HAP-1 (cell line): ENCODE measurements around the gene MYH3.

ENCODE experiments used
- DNase-seq, 2 experiments: peaks; one replicate each; pipeline ENCODE4 v3.0.0-alpha.2; 2016 to 2020; ENCODE audit warnings: low spot score in 2 of 2
- H3K27me3 ChIP-seq: fragments of 250-450 bp; sonication (Bioruptor Pico); 2 replicates; pipeline ENCODE4 v1.5.1; 2020; ENCODE audit warnings: low read depth, mild to moderate bottlenecking, moderate library complexity
- H3K36me3 ChIP-seq: fragments of 250-450 bp; sonication (Bioruptor Pico); replicated peaks from 2 replicates; pipeline ENCODE4 v1.5.1; 2020; ENCODE audit warnings: mild to moderate bottlenecking
- H3K4me1 ChIP-seq: fragments of 250-450 bp; sonication (Bioruptor Pico); 2 replicates; pipeline ENCODE4 v1.5.1; 2020; ENCODE audit warnings: mild to moderate bottlenecking
- H3K4me3 ChIP-seq: fragments of 250-450 bp; sonication (Bioruptor Pico); 2 replicates; pipeline ENCODE4 v1.5.1; 2020; ENCODE audit warnings: mild to moderate bottlenecking, moderate library complexity
- H3K9me3 ChIP-seq: fragments of 250-450 bp; sonication (Bioruptor Pico); 2 replicates; pipeline ENCODE4 v1.5.1; 2020; ENCODE audit warnings: mild to moderate bottlenecking, moderate library complexity
- in situ Hi-C: fragments of 300-500 bp; cut with MboI; formaldehyde crosslinking; loops from 3 replicates; pipeline ENCODE4 v1.14.3; 2020; ENCODE audit warnings: low sequenced_read_pairs, inconsistent platforms, mixed read lengths

MYH3 gene

DNA sequence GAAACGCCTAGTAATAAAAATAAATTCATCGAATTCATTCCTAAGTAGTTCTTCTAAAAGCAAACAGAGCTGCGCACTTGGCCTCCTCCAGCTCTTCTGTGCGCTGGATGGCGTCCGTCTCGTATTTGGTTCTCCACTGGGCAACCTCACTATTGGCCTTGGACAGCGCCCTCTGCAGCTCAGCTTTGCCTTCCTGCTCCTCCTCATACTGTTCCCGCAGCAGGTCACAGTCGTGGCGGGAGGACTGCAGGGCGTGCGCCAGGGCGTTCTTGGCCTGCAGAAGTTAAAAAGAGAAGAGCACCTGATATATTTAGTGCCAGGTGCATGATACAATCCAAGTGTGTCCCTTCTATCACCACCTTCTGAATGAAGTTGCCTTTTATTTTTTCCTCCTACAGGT is 21.8 kb downstream of the MYH3 start:
- no peak overlapping the region for H3K4me3 ChIP-seq
- no peaks in the 10 kb centered on the region for H3K27me3 ChIP-seq
- no peaks in the 10 kb centered on the region for H3K4me1 ChIP-seq
- DNase-seq = no peak
- no peaks in the 10 kb centered on the region for H3K9me3 ChIP-seq
- in situ Hi-C loops = no loop called here
- H3K36me3 ChIP-seq = no peaks in the 10 kb centered on the region

DNA sequence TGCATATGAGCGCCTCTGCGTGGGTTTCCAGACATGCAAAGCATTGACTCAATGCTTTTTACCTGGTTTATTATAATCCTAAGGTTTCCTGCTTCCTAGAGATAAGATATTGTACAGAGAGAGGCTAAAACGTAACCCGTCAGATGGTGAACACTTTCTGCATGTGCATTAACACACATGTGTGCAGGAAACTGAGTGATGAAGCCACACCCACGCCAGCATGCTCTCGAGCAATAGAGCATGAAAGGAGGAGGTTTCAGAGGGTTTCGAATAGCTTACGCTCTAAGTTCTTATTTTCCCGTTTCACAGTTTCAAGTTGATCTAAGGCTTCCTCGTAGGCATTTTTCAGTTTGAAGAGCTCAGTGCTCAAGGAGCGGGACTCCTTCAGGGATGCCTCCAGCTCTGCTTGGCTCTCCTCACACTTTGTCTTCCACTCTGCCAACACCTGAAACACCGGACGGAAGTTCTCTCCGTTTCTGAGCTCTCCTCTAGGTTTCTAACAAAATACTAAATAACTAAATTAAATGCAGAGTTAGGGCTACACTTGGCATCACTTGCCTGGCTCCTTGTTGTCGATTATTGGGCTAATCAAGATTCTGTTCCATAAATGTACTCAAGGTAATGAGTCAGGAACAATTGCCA is 23.2 kb downstream of the MYH3 start:
- in situ Hi-C loops = no loop called here
- H3K4me3 ChIP-seq = no peak overlapping the region
- no peaks in the 10 kb centered on the region for H3K36me3 ChIP-seq
- DNase-seq = no peak
- H3K27me3 ChIP-seq = no peaks in the 10 kb centered on the region
- no peaks in the 10 kb centered on the region for H3K4me1 ChIP-seq
- H3K9me3 ChIP-seq = no peaks in the 10 kb centered on the region

DNA sequence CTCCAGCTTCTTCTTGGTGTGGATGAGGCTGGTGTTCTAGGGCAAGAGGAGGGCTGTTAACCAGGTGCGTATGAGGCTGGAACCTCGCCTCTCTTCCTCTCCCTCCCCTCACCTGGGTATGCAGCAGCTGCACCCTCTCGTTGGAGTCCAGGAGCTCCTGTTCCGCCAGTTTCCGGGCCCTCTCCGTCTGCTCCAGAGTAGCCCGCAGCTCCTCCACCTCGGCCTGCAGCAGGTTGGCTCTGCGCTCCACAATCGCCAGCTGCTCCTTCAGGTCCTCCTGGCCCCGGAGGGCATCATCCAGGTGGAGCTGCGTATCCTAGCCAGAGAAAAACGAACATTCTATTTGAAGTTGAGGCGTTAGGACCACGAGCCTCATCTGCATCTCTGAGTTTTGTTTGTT is 25.4 kb downstream of the MYH3 start:
- Histone ChIP-seq H3K27me3 (no peaks in the 10 kb centered on the region), H3K36me3 (no peaks in the 10 kb centered on the region), H3K4me1 (no peaks in the 10 kb centered on the region), H3K9me3 (no peaks in the 10 kb centered on the region), H3K4me3 (no peak overlapping the region)
- in situ Hi-C loops = no loop called here
- no peak for DNase-seq

DNA sequence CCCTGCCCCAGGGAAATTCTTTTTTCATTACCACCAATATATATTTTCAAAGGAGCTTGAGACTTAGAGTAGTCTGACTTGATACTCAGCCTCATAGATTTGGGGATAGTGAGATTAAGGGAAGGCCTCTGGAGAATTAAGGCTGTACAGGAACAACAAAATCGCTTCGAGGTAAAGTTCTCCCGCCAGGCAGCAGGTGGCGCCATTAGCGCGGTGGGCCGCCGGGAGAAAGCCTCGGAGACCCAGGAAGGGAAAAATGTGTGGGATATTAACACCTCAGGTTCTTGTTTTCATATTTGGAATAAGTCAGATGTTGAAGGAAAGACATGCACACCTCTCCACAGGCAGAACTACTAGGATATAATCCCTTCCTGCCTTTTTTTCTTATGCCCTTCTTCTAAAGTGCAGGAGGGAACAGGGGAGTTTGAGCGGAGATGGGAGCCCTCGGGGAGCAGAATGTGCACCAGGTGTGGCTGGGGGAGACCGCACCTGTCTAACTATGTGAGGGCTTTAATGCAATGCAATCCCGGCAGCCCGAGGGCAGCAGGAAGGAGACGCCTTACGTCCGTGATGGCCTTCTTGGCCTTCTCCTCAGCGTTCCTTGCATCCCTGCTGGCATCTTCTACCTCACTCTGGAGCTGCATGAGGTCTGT is 25.9 kb downstream of the MYH3 start:
- Histone ChIP-seq H3K4me1 (no peaks in the 10 kb centered on the region), H3K27me3 (no peaks in the 10 kb centered on the region), H3K4me3 (no peak overlapping the region), H3K36me3 (no peaks in the 10 kb centered on the region), H3K9me3 (no peaks in the 10 kb centered on the region)
- DNase-seq = peak; percentile 30 to 70
- in situ Hi-C loops = no loop called here

DNA sequence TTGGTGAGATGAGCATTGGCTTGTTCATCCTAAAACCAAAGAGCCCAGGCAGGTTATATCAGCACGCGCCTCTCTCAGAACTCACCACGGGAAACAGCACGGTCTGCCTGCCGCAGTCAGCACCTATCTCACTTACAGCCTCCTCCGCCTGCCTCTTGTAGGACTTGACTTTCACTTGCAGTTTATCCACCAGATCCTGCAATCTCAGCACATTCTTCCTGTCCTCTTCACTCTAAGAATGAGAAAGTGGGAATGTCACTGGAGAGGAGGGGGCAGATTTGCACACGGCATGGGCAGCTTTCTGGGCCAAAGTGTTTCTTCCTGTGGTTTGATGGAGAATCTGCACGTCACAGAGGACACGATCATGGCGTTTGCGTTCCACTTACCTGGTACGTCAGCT is 27.4 kb downstream of the MYH3 start:
- in situ Hi-C loops = no loop called here

DNA sequence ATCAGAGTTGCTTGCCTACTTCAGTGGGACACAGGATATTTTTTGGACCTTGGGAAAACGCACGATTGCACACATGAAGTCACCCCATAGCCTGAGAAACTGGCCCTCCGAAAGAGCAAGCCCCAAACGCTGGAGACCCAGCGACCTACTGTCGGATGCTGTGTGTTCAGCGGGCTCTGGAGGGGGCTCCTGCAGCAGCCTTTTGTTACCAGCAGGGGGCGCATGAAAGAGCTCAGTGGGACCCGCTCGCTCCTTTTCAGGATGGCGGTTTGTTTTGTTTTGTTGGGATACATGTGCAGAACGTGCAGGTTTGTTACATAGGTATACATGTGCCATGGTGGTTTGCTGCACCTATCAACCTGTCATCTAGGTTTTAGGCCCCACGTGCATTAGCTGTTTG is 28.4 kb downstream of the MYH3 start:
- in situ Hi-C loops = no loop called here
- H3K36me3 ChIP-seq = no peaks in the 10 kb centered on the region
- DNase-seq = peak in 1 of 2 experiments; percentile 52
- H3K4me1 ChIP-seq = no peaks in the 10 kb centered on the region
- H3K27me3 ChIP-seq = no peaks in the 10 kb centered on the region
- H3K4me3 ChIP-seq = no peak overlapping the region
- no peaks in the 10 kb centered on the region for H3K9me3 ChIP-seq

More for the DNA sequence above, 27.4 kb downstream of the MYH3 start:
- H3K36me3 ChIP-seq = no peaks in the 10 kb centered on the region
- H3K27me3 ChIP-seq = no peaks in the 10 kb centered on the region
- H3K4me3 ChIP-seq = no peak overlapping the region
- H3K9me3 ChIP-seq = no peaks in the 10 kb centered on the region
- no peaks in the 10 kb centered on the region for H3K4me1 ChIP-seq
- no peak for DNase-seq

DNA sequence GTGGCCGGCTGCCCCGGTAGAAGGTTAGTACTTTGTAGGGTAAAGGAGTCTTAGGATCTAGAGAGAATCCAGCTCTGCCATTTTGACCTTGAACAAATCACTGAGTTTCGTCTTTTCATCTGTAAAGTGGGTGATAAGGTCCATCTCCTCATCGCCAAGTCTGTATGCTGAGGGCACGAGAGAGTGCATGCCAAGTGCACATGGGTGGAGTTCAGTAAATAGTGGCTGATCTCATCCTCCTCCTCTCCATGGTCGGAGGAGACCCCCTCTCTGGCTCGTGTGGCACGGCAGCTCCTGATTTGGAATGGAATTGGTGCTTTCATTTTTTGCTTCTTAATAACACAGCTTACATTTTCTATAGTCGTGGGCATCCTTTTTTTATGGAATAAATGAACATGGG is 30.7 kb downstream of the MYH3 start:
- in situ Hi-C loops = no loop called here
- DNase-seq = no peak
- no peaks in the 10 kb centered on the region for H3K9me3 ChIP-seq
- no peak overlapping the region for H3K4me3 ChIP-seq
- no peaks in the 10 kb centered on the region for H3K27me3 ChIP-seq
- H3K4me1 ChIP-seq = no peaks in the 10 kb centered on the region
- H3K36me3 ChIP-seq = no peaks in the 10 kb centered on the region

DNA sequence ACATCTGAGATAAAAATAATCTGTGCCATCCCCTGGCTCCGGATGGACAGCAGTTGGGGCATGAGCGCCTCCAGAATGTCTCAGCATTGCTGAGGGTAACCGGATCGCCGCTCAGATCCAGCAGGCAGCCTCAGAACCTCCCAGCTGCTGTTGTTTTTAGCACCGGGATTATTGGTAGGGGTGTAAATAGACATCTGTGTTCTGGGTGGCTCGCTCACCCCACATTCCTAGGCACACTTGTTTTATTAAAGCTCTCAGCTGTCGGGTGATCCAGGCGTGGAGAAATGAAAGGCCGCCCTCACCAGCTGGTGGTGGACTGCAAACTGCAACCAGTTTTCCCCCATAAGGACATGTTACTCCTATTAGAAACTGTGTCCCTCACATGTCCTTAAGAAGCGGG is 32.1 kb downstream of the MYH3 start:
- Histone ChIP-seq H3K4me1 (no peaks in the 10 kb centered on the region), H3K9me3 (no peaks in the 10 kb centered on the region), H3K36me3 (no peaks in the 10 kb centered on the region), H3K27me3 (no peaks in the 10 kb centered on the region), H3K4me3 (no peak overlapping the region)
- in situ Hi-C loops = no loop called here
- DNase-seq = no peak

DNA sequence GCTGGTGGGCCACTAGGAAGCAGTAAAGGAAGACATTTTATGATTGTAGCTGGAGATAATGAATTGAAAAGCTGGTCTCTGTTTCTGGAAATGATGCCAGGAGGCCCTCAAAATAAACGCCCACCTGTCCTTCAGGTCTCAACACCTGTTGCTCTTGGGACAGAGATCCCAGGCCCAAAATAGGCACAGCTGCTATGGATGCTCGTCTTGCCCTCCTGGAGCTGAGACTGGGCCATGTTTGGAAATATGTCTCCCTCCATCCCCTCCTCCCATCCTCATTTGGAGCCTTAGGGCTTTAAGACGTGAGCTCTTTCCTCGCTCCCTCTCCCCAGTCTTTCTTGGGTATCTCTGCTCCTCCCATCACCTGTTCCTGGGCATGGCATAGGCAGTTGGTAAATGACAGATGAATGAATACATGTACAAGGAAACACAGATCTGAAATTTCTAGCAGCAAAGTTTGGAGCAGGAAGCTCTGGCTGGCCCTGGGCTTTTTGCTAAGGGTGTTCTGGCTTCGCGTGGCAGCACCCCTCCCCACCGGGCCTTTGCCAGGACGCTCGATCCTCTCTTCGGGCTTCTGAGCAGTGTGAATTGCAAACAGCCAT is 33.3 kb downstream of the MYH3 start:
- H3K27me3 ChIP-seq = no peaks in the 10 kb centered on the region
- H3K9me3 ChIP-seq = no peaks in the 10 kb centered on the region
- DNase-seq = no peak
- no peaks in the 10 kb centered on the region for H3K4me1 ChIP-seq
- H3K4me3 ChIP-seq = no peak overlapping the region
- no peaks in the 10 kb centered on the region for H3K36me3 ChIP-seq
- in situ Hi-C loops = no loop called here

DNA sequence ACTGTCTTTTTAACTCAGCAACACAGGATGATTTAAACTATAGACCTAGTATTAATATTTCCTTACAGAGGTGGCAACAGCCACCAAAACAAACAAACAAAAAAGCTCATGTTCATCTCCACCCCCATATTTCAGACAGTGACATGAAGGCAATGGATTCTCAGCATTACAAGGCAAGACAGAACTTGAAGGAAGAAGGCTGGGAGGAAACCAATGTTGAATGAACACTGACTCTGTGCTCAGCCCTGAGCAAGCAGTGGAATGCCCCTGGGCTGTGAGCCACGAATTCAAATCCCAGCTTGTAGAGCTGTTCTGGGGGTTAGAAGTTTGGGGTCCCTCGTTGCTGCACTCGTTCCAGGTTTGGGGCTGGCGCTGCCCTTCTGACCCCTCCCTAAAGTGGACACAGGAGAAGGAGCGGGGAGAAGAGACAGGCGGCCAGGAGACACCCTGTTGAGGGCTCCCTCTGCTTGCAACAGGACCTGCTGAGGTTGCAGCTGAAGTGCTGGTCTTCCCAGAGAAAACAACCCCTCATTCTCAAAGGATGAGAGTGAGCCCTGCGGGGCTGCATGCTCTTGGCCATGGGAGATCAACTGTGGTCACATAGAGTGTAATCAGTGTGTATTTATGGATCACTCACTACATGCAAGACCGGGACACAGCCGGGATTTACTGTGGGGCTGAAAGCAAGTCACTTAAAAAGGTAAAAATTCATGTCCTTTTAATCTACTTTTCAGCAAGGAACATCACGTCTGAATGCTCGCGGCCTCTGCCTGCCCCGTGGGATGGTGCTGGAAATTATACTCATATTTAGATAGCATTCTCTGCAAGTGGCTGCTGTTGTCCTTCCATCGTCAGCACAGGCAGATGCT is 34.3 kb downstream of the MYH3 start:
- Histone ChIP-seq H3K36me3 (no peaks in the 10 kb centered on the region), H3K9me3 (no peaks in the 10 kb centered on the region), H3K27me3 (no peaks in the 10 kb centered on the region), H3K4me3 (no peak overlapping the region), H3K4me1 (no peaks in the 10 kb centered on the region)
- in situ Hi-C loops = no loop called here
- no peak for DNase-seq

DNA sequence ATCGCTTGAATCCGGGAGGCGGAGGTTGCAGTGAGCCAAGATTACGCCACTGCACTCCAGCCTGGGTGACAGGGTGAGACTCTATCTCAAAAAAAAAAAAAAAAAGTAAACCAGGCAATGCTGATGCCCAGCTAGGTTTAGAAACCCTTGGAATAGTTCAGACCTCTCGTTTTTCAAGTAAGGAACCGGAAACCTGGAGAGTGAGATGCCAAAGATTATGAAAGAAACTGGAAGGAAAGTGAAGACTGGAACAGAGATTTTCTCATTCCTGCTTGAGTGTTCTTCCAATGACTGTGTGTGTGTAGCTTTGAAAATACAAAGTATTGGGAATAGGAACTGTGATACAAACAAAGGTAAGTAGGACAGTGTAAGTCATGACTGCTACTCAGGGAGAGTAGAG is 35.7 kb downstream of the MYH3 start:
- Histone ChIP-seq H3K9me3 (no peaks in the 10 kb centered on the region), H3K4me3 (no peak overlapping the region), H3K27me3 (no peaks in the 10 kb centered on the region), H3K4me1 (no peaks in the 10 kb centered on the region), H3K36me3 (no peaks in the 10 kb centered on the region)
- no peak for DNase-seq
- in situ Hi-C loops = no loop called here

DNA sequence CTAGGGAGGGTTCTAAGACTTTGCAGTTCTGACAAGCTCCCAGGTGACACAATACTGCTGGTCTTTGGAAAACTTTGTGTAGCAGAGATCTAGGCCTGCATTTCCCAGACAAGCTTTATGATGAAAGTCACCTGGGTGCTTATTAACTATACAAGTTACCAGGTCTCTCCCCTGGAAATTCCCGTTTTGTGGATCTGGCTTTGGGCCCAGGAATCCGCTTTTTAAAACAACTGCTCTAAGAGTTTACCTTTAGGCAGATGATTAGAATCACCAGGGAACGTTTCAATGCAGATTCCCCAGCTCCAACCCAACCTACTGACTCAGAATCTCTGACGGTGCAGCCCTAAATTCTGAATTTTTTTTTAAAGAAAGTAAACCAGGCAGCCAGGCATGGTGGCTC is 36.3 kb downstream of the MYH3 start:
- DNase-seq = no peak
- Histone ChIP-seq H3K27me3 (no peaks in the 10 kb centered on the region), H3K4me1 (no peaks in the 10 kb centered on the region), H3K9me3 (no peaks in the 10 kb centered on the region), H3K36me3 (no peaks in the 10 kb centered on the region), H3K4me3 (no peak overlapping the region)
- in situ Hi-C loops = no loop called here

DNA sequence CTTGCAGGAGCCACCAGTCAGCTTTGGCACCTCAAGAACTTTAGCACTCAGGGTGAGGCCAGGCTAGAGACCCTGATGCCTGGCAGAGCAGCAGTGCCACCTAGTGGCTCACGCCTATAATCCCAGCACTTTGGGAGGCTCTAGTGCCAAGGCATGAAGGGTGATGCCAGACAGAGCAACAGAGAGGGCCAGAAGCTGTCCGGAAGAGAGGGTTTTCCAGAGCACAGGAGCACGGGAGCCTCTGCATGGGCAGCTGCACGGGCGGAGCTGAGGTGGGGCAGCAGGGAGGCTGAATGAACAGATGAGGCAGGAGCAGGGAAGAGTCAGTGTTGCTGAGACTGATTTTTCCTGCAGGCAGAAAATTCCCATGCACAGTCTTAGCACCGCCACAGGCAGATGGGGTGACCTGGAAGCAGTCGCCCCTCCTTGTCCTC is 38.9 kb downstream of the MYH3 start:
- Histone ChIP-seq H3K4me1 (no peaks in the 10 kb centered on the region), H3K36me3 (no peaks in the 10 kb centered on the region), H3K27me3 (no peaks in the 10 kb centered on the region), H3K4me3 (no peak overlapping the region), H3K9me3 (no peaks in the 10 kb centered on the region)
- in situ Hi-C loops = loop anchor here (10.0 kb wide), 2 partner anchors 293 to 703 kb away; no protein-coding TSS in a partner anchor
- DNase-seq = peak; percentile 29 to 69

DNA sequence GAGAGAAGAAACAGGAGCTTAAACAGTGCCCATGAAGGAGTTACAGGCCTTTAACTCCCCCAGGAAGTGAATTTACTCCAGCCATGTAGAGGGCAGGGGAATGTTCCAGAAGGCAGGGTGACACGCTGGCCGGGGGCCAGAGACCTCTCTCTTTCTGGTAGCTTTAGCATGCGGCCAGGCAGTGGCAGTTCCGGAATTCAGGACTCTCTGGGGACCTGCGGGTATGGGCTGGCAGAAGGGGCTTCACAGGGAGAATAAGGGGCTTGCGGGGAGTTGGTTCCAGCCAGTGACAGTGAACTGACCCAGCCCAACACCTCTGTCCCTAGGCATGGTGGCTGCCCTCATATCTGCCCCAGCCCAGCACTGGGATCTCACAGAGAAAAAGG is 40.0 kb downstream of the MYH3 start:
- Histone ChIP-seq H3K4me3 (no peak overlapping the region), H3K4me1 (no peaks in the 10 kb centered on the region), H3K27me3 (no peaks in the 10 kb centered on the region), H3K36me3 (no peaks in the 10 kb centered on the region), H3K9me3 (no peaks in the 10 kb centered on the region)
- no peak for DNase-seq
- in situ Hi-C loops = loop anchor here (10.0 kb wide), 2 partner anchors 292 to 702 kb away; no protein-coding TSS in a partner anchor
